ENCODE data around the gene CYB561. TPM values are rescaled to one million over a fixed set of nuclear protein-coding genes. Genes with fewer than 3 reads are reported as not detected.

Gene CYB561
- total and polyA plus RNA-seq, 9 of the 15 experiments (the other 6 are each of a cell fraction or from before 2014, with no cell fraction given) = 4.0 to 30.8 (median 17.4) TPM

DNA sequence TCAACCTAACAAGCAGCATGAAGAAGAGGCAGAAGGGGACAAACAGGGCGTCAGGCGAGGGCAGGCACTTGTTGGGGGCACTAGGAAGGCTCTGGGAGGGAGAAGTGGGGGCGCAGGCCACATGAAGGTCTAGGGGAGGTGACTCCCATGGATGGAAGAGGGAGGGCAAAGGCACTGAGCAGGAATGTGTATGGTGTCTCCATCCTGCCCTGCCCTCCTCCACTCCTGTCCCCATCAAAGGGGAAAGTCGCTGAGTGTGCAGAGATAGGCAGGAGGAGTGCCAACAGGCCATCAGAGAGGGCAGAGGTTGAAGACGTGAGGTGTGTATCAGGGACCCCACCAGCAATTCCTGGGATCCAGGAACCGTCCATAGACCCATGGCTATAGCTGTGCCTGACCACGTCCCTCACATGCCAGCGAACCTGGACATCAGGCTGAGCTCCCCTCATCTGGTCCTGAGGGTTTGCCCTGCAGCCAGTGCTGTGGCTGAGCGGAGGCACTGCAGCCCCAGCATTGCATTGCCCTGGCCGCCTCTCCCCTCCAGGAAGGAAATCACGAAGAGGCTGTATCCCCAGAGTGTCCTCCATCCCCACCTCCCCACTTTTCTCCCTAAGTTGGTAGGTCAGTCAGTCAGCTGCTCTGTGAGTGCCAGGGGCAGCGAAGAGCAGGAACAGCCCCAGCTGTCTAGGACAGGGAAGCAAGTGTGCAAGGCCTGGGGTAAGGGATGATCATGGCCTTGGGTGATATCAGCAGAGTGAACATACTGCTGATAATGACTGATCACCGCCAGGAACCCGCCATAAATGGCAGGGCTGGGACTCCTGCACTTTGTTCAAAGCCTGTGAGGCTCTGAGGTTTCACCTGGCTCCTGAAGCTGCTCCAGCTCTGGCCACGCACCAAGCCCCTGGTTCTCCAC lies 6.2 kb upstream of the CYB561 start:
- intact Hi-C loops (cut with micrococcal nuclease) = no loop called here
- CTCF ChIA-PET (ENCODE audit: low intra/inter-chr PET ratio) = no interaction called here
- TF ChIP-seq SRSF9 (IDR thresholded peaks at IDR 0.05; ENCODE audit: borderline replicate concordance, low read depth, low read length) (no peak), HNRNPK (IDR thresholded peaks at IDR 0.05; ENCODE audit: low read depth, low read length, poor library complexity, severe bottlenecking) (no peak), HDAC1 (IDR thresholded peaks at IDR 0.05) (no peak), HDAC2 (IDR thresholded peaks at IDR 0.05) (no peak), ZNF316 (IDR thresholded peaks at IDR 0.05) (peak; percentile 22; the same call in 1 of the 2 replicates), EGR1 (conservative IDR thresholded peaks at IDR 0.05) (no peak), ZNF431 (CRISPR knock-in tag; IDR thresholded peaks at IDR 0.05) (no peak), NCOR1 (IDR thresholded peaks at IDR 0.05) (no peak)
- TF ChIP-seq, protein P1, sequence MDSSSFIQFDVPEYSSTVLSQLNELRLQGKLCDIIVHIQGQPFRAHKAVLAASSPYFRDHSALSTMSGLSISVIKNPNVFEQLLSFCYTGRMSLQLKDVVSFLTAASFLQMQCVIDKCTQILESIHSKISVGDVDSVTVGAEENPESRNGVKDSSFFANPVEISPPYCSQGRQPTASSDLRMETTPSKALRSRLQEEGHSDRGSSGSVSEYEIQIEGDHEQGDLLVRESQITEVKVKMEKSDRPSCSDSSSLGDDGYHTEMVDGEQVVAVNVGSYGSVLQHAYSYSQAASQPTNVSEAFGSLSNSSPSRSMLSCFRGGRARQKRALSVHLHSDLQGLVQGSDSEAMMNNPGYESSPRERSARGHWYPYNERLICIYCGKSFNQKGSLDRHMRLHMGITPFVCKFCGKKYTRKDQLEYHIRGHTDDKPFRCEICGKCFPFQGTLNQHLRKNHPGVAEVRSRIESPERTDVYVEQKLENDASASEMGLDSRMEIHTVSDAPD (CRISPR knock-in tag; IDR thresholded peaks at IDR 0.05) = no peak
- TF ChIP-seq, protein P2, sequence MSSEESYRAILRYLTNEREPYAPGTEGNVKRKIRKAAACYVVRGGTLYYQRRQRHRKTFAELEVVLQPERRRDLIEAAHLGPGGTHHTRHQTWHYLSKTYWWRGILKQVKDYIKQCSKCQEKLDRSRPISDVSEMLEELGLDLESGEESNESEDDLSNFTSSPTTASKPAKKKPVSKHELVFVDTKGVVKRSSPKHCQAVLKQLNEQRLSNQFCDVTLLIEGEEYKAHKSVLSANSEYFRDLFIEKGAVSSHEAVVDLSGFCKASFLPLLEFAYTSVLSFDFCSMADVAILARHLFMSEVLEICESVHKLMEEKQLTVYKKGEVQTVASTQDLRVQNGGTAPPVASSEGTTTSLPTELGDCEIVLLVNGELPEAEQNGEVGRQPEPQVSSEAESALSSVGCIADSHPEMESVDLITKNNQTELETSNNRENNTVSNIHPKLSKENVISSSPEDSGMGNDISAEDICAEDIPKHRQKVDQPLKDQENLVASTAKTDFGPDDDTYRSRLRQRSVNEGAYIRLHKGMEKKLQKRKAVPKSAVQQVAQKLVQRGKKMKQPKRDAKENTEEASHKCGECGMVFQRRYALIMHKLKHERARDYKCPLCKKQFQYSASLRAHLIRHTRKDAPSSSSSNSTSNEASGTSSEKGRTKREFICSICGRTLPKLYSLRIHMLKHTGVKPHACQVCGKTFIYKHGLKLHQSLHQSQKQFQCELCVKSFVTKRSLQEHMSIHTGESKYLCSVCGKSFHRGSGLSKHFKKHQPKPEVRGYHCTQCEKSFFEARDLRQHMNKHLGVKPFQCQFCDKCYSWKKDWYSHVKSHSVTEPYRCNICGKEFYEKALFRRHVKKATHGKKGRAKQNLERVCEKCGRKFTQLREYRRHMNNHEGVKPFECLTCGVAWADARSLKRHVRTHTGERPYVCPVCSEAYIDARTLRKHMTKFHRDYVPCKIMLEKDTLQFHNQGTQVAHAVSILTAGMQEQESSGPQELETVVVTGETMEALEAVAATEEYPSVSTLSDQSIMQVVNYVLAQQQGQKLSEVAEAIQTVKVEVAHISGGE (CRISPR knock-in tag; IDR thresholded peaks at IDR 0.05) = peak in 1 of 3 experiments; percentile 37; a peak in 1 of 6 replicates

More for the DNA sequence above, 6.2 kb upstream of the CYB561 start:
- no peaks in the 10 kb centered on the region for H4K20me1 ChIP-seq (replicated peaks; ENCODE audit: control insufficient read depth, insufficient read depth, low read length)
- H3K27me3 ChIP-seq (ENCODE audit: control insufficient read depth in 2 of 2, insufficient read depth in 2 of 2, low read length in 2 of 2) = no peaks in the 10 kb centered on the region
- 29% methylated on average over 14 of the region's 15 CpGs for WGBS (ENCODE audit: insufficient coverage, low coverage, missing lambda C conversion rate)
- DNase-seq (ENCODE audit: extremely low read depth in 1 of 4, low spot score in 3 of 4) = peak in 1 of 4 experiments; percentile 14
- no peaks in the 10 kb centered on the region for H3K36me3 ChIP-seq (ENCODE audit: control insufficient read depth, insufficient read depth, low read length)
- no peaks in the 10 kb centered on the region for H3K9me1 ChIP-seq (ENCODE audit: control insufficient read depth, insufficient read depth, low read length)
- no peaks in the 10 kb centered on the region for H3K9me3 ChIP-seq (replicated peaks; ENCODE audit: control insufficient read depth, insufficient read depth, low read depth, low read length)
- H3K4me2 ChIP-seq (ENCODE audit: insufficient read depth, low read length) = no peak overlapping the region
- no peak overlapping the region for H3K4me3 ChIP-seq
- H3K9ac ChIP-seq (ENCODE audit: insufficient read depth in 1 of 2, low read depth in 2 of 2, low read length in 2 of 2) = peak overlapping the region in 1 of 2 experiments; percentile 73; a peak in 2 of 4 replicates
- no TSS peak for BruUV-seq (replicated peaks)
- no peak overlapping the region for H3K27ac ChIP-seq (ENCODE audit: extremely low read depth, low read depth, low read length)
- FAIRE-seq = no peak
- peak; percentile 14; the same call in 2 of the 3 replicates for ATAC-seq
- H2AFZ ChIP-seq (ENCODE audit: low read depth, low read length) = no peak overlapping the region
- in situ Hi-C loops (cut with MboI) = no loop called here
- H3K79me2 ChIP-seq (ENCODE audit: control insufficient read depth, insufficient read depth, low read length) = peaks cover under 1% of the 10 kb centered on the region; the same call in 1 of the 3 replicates
- peaks cover 20 to 39% of the 10 kb centered on the region in 2 experiments for H3K4me1 ChIP-seq (replicated peaks in 1 of 2; ENCODE audit: control insufficient read depth in 2 of 2, insufficient read depth in 2 of 2, low read length in 2 of 2)
- POLR2A ChIA-PET = interaction anchor here (1.0 to 1.1 kb wide), 2 partner anchors 8 to 99 kb away, joined by 3 read pairs; no protein-coding TSS in a partner anchor
